GM23338 (cell line): ENCODE measurements around the gene GNPTG.

Source experiments
- CREB1 ChIP-seq: fragments of 250-450 bp; sonication (Bioruptor Pico); IDR thresholded peaks from 2 replicates; pipeline ENCODE4 v1.5.0; 2020; ENCODE audit warnings: low read depth, mild to moderate bottlenecking, moderate library complexity
- CTCF ChIP-seq, 2 experiments: fragments of 200-600 bp in 1 of 2; sonication (generic) in 1 of 2; conservative IDR thresholded peaks; 2 replicates each; pipeline versions ENCODE4 v1.5.1 to v1.6.1; 2016 to 2017; ENCODE audit warnings: antibody characterized with exemption in 2 of 2, low read depth in 2 of 2, mild to moderate bottlenecking in 2 of 2, moderate library complexity in 1 of 2
- EZH2 ChIP-seq: fragments of 200-600 bp; sonication (generic); IDR thresholded peaks from one replicate; pipeline ENCODE4 v1.8.0; 2017; ENCODE audit warnings: antibody characterized with exemption, mild to moderate bottlenecking, low read depth; ENCODE audit not compliant: unreplicated experiment
- POLR2AphosphoS5 ChIP-seq: IDR thresholded peaks from 2 replicates; pipeline ENCODE4 v1.6.1; 2016; ENCODE audit warnings: antibody characterized with exemption, low read depth

DNA sequence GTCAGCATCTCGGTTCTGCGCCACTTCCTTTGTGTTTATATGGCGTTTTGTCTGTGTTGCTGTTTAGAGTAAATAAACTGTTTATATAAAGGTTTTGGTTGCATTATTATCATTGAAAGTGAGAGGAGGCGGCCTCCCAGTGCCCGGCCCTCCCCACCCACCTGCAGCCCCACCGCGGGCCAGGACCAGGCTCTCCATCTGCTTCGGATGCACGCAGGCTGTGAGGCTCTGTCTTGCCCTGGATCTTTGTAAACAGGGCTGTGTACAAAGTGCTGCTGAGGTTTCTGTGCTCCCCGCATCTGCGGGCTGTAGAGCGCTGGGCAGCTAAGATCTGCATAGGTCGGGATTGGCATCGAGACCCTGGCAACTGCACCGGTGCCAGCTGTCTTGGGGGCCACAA, 26.5 kb upstream of the GNPTG start:
- TF ChIP-seq CTCF (conservative IDR thresholded peaks at IDR 0.05; ENCODE audit: low read depth in 2 of 2) (no peak), EZH2 (no peak), POLR2AphosphoS5 (no peak; the same call in 1 of the 2 replicates), CREB1 (CRISPR knock-in tag) (no peak)
